COR-L47 (cell line): ENCODE data around the gene SH2B3.
"Not testable (repeated sequence)": the region's sequence is repeated elsewhere in the genome, so short reads cannot be mapped to it uniquely, and the experiment has no call there.

Experiments
- DNase-seq: peaks from one replicate; lab custom pipeline; 2025; lab: John Stamatoyannopoulos, UW

Gene SH2B3

DNA sequence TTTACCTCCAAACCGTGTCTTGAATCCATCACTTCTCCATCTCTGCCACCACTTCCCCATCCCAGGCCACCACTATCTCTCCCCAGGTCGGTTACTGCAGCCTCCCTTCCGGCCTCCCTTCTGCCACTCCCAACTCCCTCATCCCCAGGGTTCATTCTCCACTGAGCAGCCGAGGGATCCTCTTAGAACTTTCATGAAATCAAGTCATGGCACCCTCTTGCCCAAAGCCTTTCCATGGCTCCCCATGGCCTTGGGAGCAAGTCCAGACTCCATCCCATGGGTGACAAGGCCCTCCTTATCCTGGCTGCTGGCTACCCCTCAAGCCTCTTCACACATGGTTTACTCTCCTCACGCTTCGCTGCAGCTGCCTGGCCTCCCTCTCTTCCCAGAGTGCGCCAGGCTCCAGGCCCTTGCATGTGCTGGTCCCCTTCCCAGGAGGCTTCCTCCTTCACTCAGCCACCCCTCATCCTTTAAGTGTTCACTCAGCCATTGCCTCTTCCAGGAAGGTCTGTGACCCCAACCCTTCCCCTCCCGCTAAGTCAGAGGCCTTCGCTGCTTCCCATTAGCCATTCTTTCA, 17.9 kb upstream of the SH2B3 start:
- DNase-seq: no peak

- no peak for DNase-seq
These were observed 16.1 kb upstream of the SH2B3 start for GRCh38 chr12:111389635-111390034.

GRCh38 chr12:111390910-111391309, 14.8 kb upstream of the SH2B3 start:
- no peak for DNase-seq

DNA sequence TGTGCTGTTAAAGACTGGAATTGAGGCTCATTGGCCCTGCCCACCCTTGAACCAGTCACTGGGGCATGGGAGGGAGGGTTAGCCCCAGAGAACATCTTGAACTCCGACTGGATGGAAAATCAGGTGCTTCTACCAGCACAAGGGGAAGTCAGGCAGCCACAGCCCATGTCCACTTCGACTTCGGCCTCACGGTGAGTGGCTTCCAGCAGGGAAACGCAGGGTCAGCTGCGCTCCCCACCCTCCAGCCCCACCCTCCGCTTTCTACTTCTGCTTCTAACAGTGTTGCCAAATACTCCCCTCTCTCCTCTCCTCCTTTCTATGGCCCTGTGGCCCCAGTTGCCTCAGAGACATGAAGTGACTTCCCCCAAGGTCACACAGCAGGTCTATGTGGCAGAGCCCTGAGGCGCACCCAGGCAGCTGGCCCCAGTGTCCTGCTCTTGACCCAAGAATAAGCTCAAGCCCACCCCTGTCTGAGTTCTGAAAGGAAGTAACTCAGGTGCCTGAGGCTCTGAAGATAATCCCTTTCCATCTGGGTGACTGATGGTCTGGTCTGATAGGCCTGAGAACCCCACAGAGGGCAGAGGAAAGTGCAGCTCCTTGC, 11.9 kb upstream of the SH2B3 start:
- DNase-seq: no peak

DNA sequence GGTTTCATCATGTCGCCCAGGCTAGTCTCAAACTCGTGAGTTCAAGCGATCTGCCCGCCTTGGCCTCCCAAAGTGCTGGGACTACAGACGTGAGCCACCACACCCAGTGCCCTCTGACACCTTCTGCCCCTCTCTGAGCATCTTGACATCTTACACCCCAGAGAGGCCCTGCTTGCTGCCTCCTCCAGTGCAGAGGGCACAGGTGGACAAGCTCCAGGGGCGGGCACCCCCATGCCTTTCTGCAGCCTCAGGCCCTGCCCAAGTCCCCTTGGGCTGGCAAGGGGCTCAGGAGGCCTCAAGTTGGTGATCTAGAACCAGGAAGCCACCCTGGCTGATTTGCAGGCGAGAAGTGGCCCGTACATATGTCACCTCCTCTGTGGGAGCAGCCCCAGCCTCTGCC, 11.2 kb upstream of the SH2B3 start:
- no peak for DNase-seq

DNA sequence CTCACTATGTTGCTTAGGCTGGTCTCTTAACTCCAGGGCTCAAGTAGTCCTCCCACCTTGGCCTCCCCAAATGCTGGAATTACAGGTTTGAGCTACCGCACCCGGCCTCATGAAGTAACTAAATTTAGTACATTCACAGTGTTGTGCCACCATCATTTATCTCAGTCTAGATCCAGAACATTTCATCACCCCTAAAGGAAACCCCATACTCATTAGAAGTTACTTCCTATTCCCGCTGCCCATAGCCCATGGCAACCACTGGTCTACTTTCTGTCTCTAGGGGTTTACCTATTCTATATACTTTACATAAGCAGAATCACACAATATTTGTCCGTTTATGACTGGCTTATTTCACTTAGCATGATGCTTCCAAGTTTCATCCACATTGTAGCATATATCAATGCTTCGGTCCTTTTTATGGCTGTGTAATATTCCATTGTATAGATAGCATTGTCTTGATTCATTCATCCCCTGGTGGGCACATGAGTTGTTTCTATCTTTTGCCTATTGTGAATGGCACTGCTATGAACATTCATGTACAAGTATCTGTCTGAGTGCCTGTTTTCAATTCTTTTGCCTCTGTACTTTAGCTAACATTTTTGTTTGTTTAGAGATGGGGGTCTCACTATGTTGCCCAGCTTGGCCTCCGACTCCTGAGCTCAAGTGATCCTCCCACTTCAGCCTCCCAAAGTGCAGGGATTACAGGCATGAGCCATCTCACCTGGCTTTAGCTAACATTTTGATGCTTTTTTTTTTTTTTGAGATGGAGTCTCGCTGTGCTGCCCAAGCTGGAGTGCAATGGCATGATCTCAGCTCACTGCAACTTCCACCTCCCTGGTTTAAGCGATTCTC, 10.2 kb upstream of the SH2B3 start:
- no peak for DNase-seq

DNA sequence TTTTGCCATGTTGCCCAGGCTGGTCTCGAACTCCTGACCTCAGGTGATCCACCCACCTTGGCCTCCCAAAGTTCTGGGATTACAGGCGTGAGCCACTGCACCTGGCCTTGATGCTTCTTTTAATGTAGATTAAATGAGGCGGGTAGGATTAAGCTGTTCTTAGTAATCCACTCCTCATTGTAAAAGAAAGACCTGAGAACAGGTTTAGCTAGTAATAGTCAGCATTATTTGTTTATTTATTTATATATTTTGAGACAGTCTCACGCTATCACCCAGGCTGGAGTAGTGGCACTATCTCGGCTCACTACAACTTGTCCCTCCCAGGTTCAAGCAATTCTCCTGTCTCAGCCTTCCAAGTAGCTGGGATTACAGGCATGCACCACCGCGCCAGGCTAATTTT, 9.5 kb upstream of the SH2B3 start:
- not testable (repeated sequence) for DNase-seq

GRCh38 chr12:111396726-111397445, 8.8 kb upstream of the SH2B3 start:
- DNase-seq: peak; percentile 78

DNA sequence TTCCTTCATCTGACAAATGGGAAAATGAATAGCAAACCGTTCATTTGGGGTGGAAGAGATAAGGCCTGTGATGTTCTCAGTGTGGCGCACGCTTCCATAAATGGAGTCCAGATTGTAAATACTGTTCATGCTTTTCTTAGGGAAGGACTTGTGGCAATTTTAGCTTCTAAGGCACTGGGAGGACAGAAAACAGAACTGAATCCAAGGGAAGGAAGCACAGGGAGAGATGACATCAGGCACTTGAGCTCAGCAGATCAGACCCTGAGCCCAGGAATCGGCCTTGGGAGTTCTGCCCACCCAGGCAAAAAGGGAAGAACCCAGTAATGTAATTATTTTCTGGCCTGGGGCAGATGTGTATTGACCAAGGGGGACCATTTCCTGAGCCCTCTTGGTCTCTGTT, 7.2 kb upstream of the SH2B3 start:
- DNase-seq: no peak

DNA sequence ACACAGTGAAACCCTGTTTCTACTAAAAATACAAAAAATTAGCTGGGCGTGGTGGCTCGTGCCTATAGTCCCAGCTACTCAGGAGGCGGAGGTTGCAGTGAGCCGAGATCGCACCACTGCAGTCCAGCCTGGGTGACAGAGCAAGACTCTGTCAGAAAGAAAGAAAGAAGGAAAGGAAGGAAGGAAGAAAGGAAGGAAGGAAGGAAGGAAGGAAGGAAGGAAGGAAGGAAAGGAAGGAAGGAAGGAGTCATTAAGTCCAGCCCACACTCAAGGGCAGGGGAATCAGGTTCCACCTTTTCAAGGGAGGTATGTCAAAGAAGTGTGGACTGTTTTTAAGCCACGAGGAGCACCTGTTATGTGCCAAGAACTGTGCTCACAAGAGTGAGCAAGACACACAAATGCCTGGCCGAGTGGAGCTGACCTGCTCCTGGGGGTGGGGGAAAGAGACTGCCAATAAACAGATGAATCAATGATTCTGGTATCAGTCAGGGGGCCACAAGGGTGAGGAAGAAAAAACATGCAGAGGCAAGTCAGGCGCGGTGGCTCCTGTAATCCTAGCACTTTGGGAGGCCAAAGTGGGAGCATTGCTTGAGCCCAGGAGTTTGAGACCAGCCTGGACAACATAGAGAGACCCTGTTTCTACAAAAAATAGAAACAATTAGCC, 5.8 kb upstream of the SH2B3 start:
- not testable (repeated sequence) for DNase-seq

DNA sequence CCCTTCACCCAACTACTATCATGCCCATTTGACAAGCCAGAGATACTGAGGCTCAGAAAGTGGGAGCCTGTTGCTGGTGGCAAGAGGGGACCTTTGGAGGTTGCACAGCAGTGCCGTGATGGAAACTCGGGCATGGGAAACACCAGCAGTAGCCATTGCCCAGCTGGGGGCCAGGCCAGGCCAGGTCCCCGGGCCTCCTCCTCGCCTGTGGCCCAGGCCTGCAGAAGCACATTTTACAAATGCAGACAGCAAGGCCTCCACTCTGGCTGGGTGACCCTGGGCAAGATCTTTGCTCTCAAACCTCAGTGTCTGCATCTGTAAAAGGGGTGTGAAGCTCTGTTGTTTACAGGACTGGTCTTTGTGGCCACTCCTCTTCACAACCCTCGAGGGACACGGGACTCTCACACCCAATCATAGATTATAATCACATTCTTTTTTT, 4.5 kb upstream of the SH2B3 start:
- DNase-seq: no peak

DNA sequence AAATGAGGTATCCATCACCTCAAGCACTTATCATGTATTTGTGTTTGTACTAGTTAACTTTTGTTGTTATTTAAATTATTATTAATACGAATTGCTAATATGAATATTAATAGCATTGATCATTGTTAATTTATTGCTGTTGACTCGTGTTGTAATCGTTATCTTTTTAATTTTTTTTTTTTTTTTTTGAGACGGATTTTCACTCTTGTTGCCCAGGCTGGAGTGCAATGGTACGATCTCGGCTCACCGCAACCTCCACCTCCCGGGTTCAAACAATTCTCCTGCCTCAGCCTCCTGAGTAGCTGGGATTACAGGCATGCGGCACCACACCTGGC, 3.3 kb upstream of the SH2B3 start:
- DNase-seq: not testable (repeated sequence)

DNA sequence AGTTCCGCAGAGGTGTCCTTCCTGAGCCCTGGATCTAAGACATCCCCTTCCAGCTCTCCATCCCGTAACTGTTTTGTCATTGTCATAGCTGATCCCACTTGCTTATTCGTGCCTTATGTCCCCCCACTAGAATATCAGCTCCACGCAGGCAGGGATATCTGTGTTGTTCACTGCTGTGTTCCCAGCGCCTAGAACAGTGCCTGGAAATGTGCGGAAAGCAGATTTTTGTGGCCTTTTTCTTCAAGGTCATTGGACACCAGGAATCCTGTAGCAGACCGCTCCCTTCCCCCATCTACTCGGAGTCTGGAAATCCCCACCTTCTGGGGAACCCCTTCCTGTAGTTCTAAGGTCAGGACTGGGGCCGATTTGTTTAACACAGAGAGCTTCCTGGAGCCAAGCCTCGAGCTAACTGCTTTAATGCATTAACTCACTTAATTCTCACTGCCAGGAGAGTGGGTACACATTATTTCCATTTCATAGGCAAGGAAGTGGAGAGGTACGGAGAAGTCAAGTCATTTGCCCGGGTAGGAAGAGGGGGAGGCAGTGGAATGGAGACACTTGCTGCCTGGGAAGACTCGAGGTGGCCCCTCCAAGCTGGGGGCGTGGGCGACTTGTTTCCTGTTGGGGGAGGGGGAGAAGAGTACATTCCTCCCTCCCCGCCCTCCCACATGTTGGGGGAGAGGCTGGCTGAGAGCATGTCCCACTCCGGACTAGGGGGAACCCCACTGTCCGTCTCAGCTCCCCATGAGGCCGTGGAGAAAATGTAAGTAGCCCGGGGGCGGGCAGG, 1.2 kb upstream of the SH2B3 start:
- DNase-seq: no peak

DNA sequence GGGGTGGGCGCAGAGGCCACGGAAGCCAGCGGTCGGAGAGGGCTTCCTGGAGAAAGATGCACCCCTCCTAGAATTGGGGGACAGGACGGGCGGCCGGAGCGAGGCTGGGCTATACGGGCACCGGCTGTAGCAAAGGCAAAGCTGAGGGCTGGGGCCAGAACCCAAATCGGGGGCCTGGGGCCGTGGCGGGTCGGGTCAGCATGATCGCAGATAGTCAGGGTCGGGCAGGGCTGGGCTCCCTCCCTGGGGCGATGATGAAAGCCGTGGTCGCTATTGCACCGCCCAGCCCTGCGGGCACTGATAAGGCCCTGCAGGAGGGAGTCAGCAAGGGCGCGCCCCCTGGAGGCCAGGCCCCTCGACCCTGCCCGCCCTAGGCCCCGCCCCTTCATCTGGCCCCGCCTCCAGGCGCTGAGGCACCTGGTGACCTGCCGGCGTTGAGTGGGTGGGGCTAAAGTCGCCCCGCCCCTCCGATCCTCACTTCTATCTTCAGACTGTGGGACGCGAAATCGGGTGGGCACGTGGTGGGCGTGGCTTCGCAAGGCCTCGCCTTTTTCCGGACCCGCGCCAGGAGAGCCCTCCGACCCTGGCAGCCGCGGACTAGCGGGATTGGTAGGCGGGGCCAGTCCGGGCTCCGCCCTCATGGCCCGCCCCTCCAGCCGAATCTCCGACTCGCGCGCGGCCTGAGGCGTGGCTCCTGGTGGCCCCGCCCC, 419 bp upstream of the SH2B3 start:
- peak; percentile 67 for DNase-seq

DNA sequence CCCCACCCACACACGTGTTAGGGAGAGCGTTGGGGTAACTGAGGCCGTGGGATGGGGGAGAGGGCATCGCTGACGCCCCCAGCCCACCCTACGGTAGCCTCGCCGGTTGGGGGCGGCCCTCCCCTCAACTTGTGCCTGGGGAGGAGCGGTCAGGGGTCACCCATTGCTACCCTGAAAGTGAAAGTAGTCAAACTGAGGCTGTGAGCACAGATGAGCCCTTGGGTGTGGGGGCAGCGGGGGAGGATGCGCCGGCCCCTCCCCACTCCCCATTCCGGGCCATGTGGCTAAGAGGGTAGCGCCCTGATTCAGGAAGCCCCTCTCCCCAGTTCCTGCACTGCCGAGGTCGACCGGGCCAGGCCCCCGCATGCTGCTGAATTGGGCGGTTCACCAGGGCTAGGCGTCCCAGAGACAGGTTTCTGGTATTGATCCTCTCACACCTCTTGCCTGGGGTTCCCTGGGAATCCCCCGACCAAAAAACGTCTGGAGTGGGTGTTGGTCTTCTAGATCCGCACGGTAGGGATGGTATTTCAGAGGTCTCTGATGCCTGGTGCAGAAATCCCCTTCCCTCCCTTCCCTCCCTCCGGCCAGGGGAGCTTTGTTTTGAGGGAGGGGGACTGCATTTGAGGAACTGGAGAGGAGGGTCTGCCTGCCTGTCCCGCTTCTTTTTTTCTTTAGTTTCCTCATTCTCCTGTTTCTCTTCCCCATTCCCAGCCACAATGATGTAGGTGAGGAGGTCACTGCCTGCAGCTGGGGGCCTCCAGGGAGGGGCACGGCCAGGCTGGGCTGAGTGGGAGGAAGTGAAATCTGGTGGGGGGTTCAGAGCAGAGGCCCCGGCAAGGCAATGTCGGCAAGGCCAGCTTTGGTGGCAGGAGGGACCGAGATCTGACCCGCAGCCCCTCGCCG, 1.0 kb downstream of the SH2B3 start:
- no peak for DNase-seq

DNA sequence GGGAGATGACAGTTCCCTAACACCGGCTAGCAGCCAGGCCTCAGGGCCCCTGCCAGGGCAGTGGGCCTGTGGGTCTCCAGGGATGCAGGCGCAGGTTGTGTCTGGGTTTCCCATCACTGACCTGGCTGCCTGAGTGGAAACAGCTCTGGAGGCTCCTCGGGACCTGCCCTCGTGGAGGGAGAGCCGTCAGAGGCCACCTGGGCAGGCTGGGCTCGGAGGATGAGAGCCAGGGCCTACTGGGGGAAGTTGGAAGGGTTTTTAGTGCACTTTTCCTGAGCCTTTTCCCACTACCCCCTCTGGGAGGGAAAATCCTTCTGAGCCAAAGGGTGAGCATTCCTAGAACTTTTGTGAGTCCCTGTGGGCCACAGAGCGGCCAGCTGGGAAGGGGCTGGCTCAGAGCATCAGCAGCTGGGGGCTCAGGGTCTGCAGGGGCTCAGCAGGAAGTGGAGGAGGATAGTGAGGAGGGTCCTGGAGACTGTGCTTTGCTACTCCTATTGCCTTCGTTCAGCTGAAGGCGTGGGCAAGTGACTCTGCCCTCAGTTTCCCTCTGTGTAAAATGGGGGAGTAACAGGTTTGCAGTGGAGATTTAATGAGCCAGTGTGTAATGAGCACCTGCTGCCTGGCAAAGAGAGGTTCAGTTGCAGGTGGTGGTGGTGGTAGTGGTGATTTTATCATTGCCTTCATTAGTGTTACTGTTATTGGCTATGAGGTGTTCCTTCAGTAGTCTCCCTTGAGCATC, 1.8 kb downstream of the SH2B3 start:
- DNase-seq: no peak

DNA sequence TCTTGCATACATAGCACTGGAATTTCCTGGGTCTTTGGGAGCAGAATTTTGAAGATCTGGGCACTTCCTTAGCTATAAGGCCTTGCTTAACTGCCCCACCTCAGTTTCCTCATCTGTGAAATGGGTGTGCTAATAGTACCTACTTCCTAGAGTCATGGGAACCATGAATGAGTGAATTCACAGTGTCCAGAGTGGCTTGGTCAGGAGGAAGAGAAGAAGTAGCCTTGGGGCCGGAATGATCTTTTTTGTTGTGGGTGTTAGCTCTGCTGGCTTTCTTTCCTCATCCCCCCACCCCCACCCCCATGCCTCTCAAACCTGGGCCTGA, 2.4 kb downstream of the SH2B3 start:
- no peak for DNase-seq

GRCh38 chr12:111408686-111409402, 3.1 kb downstream of the SH2B3 start:
- no peak for DNase-seq

- no peak for DNase-seq
These were observed 3.7 kb downstream of the SH2B3 start for GRCh38 chr12:111409403-111409779.
